ENCODE measurements around the gene APOE. TPM values are rescaled to one million over a fixed set of nuclear protein-coding genes. Genes with fewer than 3 reads are reported as not detected.
A peak's percentile ranks its signal among the peaks of the same experiment; 100 is the strongest.
"Not testable (repeated sequence)": the region's sequence is repeated elsewhere in the genome, so short reads cannot be mapped to it uniquely, and the experiment has no call there.

The APOE gene
- total RNA-seq: 12.2 and 13.1 TPM in 2 replicates
- long read RNA-seq: 0 reads

DNA sequence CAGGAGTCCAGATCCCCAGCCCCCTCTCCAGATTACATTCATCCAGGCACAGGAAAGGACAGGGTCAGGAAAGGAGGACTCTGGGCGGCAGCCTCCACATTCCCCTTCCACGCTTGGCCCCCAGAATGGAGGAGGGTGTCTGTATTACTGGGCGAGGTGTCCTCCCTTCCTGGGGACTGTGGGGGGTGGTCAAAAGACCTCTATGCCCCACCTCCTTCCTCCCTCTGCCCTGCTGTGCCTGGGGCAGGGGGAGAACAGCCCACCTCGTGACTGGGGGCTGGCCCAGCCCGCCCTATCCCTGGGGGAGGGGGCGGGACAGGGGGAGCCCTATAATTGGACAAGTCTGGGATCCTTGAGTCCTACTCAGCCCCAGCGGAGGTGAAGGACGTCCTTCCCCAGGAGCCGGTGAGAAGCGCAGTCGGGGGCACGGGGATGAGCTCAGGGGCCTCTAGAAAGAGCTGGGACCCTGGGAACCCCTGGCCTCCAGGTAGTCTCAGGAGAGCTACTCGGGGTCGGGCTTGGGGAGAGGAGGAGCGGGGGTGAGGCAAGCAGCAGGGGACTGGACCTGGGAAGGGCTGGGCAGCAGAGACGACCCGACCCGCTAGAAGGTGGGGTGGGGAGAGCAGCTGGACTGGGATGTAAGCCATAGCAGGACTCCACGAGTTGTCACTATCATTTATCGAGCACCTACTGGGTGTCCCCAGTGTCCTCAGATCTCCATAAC is at the start of gene APOE:
Gene APOE (plus strand): TSS at position 360 of the 724 bp plus-strand sequence. CDS start 829 bp downstream, outside the sequence.
- no peaks in the 10 kb centered on the region for H3K9me3 Mint-ChIP-seq
- no peak for DNase-seq (ENCODE audit: low read depth, low spot score)

GRCh38 chr19:44856421-44857083 is 49.0 kb upstream of the APOE start:
- DNase-seq (ENCODE audit: low read depth, low spot score): no peak
- peak overlapping the region; percentile 5 for H3K27ac Mint-ChIP-seq (ENCODE audit: unreplicated experiment)
- peaks cover 2% of the 10 kb centered on the region for H3K9me3 Mint-ChIP-seq

More for the DNA sequence above, at the start of gene APOE:
- Mint-ChIP-seq H3K4me3 (peak within 1 kb of the TSS; percentile 70), H3K27ac (ENCODE audit: unreplicated experiment) (no peak within 1 kb of the TSS), H3K4me1 (peaks cover 29% of the 10 kb centered on the region), H3K36me3 (ENCODE audit: low read depth) (peaks cover 3% of the 10 kb centered on the region), H3K27me3 (ENCODE audit: low read depth) (peaks cover 38% of the 10 kb centered on the region)
- TF ChIP-seq, protein P1, sequence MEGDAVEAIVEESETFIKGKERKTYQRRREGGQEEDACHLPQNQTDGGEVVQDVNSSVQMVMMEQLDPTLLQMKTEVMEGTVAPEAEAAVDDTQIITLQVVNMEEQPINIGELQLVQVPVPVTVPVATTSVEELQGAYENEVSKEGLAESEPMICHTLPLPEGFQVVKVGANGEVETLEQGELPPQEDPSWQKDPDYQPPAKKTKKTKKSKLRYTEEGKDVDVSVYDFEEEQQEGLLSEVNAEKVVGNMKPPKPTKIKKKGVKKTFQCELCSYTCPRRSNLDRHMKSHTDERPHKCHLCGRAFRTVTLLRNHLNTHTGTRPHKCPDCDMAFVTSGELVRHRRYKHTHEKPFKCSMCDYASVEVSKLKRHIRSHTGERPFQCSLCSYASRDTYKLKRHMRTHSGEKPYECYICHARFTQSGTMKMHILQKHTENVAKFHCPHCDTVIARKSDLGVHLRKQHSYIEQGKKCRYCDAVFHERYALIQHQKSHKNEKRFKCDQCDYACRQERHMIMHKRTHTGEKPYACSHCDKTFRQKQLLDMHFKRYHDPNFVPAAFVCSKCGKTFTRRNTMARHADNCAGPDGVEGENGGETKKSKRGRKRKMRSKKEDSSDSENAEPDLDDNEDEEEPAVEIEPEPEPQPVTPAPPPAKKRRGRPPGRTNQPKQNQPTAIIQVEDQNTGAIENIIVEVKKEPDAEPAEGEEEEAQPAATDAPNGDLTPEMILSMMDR (conservative IDR thresholded peaks at IDR 0.05): no peak

GRCh38 chr19:44857837-44858236 is 47.8 kb upstream of the APOE start:
- H3K9me3 Mint-ChIP-seq: peaks cover 3% of the 10 kb centered on the region
- TF ChIP-seq, protein P1 (conservative IDR thresholded peaks at IDR 0.05): no peak
- H3K36me3 Mint-ChIP-seq (ENCODE audit: low read depth): peaks cover 14% of the 10 kb centered on the region
- DNase-seq (ENCODE audit: low read depth, low spot score): no peak
- H3K4me3 Mint-ChIP-seq: no peak overlapping the region
- H3K27me3 Mint-ChIP-seq (ENCODE audit: low read depth): no peaks in the 10 kb centered on the region
- no peak overlapping the region for H3K27ac Mint-ChIP-seq (ENCODE audit: unreplicated experiment)
- no peaks in the 10 kb centered on the region for H3K4me1 Mint-ChIP-seq

More at GRCh38 chr19:44856421-44857083, 49.0 kb upstream of the APOE start:
- no peak overlapping the region for H3K4me3 Mint-ChIP-seq
- peaks cover 9% of the 10 kb centered on the region for H3K36me3 Mint-ChIP-seq (ENCODE audit: low read depth)
- H3K27me3 Mint-ChIP-seq (ENCODE audit: low read depth): no peaks in the 10 kb centered on the region
- TF ChIP-seq, protein P1 (conservative IDR thresholded peaks at IDR 0.05): no peak
- peaks cover 4% of the 10 kb centered on the region for H3K4me1 Mint-ChIP-seq

DNA sequence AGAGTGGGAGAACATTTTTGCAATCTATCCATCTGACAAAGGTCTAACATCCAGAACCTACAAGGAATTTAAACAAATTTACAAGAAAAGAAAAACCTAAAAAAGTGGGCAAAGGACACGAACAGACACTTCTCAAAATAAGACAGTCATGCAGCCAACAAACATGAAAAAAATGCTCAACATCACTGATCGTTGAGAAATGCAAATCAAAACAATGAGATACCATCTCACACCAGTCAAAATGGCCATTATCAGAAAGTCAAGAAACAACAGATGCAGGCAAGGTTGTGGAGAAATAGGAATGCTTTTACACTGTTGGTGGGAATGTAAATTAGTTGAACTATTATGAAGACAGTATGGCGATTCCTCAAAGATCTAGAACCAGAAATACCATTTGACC is 44.0 kb upstream of the APOE start:
- H3K9me3 Mint-ChIP-seq; DNase-seq (ENCODE audit: low read depth, low spot score); H3K4me1 Mint-ChIP-seq; H3K4me3 Mint-ChIP-seq; H3K27me3 Mint-ChIP-seq (ENCODE audit: low read depth): not testable (repeated sequence)
- peak overlapping the region; percentile 75 for H3K27ac Mint-ChIP-seq (ENCODE audit: unreplicated experiment)
- peaks cover 14% of the 10 kb centered on the region for H3K36me3 Mint-ChIP-seq (ENCODE audit: low read depth)

GRCh38 chr19:44863990-44864389 is 41.6 kb upstream of the APOE start:
- Mint-ChIP-seq H3K27ac (ENCODE audit: unreplicated experiment) (no peak overlapping the region), H3K36me3 (ENCODE audit: low read depth) (peaks cover 18% of the 10 kb centered on the region), H3K4me1 (no peaks in the 10 kb centered on the region), H3K27me3 (ENCODE audit: low read depth) (no peaks in the 10 kb centered on the region), H3K9me3 (peaks cover 3% of the 10 kb centered on the region), H3K4me3 (no peak overlapping the region)
- DNase-seq (ENCODE audit: low read depth, low spot score): no peak
- TF ChIP-seq, protein P1 (conservative IDR thresholded peaks at IDR 0.05): no peak
